Stimulated activated naive CD8-positive, alpha-beta T cell treated with anti-CD3 and anti-CD28 coated beads, Interleukin-15, Interleukin-2, amounts not matched to agents 100 U/mL and 50 U/mL, for 24 hours (primary cell): ENCODE results near the gene S100A12.
A peak's percentile ranks its signal among the peaks of the same experiment; 100 is the strongest.
"Not testable (repeated sequence)": the region's sequence is repeated elsewhere in the genome, so short reads cannot be mapped to it uniquely, and the experiment has no call there.

ENCODE experiments used
- ATAC-seq: fragments of 150-1000 bp; cut with Tn5 transposase; one replicate; pipeline ENCODE4 v1.10.0; 2021
- DNase-seq: peaks from one replicate; pipeline ENCODE4 v3.0.0; 2021

The S100A12 gene

GRCh38 chr1:153352523-153352922 lies 22.9 kb downstream of the S100A12 start:
- no peak for ATAC-seq
- DNase-seq, result peak; percentile 66

DNA sequence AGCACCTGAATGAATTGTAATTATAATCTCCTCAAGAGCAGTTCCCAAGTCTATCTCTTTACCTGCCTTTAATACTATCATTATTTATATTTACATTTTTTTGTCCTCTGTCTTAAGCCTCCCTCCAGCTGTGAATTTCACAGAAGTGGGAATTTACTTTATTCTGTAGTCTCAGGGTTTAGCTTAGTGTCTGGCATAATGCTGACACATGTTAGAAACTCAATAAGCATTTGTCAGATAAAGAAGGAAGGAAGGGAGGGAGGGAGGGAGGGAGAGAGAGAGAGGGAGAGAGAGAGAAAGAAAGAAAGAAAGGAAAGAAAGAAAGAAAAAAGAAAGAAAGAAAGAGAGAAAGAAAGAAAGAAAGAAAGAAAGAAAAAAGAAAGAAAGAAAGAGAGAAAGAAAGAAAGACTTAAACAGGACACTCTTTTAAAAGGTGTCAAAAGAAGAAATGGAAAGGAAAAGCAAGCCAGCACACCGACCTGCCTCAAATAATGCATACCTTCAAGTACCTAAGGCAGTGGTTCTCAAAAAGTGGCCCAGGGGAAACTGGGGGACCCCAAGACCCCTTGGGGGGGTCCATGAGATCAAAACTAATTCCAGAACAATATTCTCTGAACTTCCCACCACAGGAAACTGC lies 25.0 kb downstream of the S100A12 start:
- DNase-seq (no peak), ATAC-seq (no peak)

DNA sequence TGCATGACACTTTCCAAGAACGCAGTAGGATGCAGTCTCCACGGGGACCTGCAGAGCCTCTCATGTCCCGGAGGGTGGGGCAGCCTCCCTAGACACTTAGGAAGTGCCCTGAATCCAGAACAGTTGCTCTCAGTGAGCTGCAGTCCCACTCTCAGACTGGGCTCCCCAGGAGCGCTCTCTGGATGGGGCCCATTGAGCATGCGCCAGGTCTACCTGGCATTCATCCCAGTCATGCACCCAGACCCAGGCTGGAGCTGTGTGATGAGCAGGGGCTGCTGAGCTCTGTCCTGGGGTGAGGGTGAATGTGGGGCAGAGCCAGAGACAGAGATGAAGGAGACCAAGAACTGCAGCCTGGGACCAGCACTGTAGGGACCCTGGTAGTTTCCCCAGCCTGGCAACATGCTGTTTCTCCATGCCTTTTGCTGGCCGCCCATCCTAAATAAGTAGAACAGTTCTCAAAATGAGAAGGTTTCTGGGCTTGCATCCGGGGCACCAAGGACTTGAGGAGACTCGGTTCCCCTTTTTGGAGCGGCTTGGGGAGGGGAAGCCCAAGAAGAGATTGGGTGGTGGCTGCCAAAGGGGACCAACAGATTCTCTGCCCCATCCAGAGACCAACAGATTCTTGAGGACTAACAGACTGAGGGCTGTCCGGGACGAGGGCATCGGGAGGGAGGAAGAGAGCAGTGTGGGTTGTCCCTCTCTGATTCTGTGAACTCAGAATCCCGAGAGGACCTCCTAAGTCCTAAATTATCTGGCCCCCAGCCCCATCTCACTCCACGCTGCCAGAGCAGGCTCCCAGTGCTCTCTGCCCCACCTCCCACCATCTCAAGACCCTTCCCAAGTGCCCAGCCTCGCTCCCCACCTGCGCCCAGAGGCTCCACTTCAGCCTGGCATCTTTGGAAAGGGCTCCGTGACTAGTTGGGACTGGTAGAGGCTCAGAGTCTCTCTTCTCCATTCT lies 25.8 kb downstream of the S100A12 start:
- no peak for DNase-seq
- ATAC-seq, result no peak

GRCh38 chr1:153348511-153349362 lies 26.7 kb downstream of the S100A12 start, which contains the start of gene PGLYRP4:
Gene PGLYRP4 (minus strand): TSS chr1:153348841. CDS start chr1:153347932, 909 bp downstream.
- no peak for ATAC-seq

GRCh38 chr1:153347856-153348255 lies 27.6 kb downstream of the S100A12 start:
- ATAC-seq, result no peak
- no peak for DNase-seq

More at GRCh38 chr1:153348511-153349362, 26.7 kb downstream of the S100A12 start, which contains the start of gene PGLYRP4:
- DNase-seq, result no peak

GRCh38 chr1:153347049-153347448 lies 28.4 kb downstream of the S100A12 start:
- not testable (repeated sequence) for DNase-seq, ATAC-seq

DNA sequence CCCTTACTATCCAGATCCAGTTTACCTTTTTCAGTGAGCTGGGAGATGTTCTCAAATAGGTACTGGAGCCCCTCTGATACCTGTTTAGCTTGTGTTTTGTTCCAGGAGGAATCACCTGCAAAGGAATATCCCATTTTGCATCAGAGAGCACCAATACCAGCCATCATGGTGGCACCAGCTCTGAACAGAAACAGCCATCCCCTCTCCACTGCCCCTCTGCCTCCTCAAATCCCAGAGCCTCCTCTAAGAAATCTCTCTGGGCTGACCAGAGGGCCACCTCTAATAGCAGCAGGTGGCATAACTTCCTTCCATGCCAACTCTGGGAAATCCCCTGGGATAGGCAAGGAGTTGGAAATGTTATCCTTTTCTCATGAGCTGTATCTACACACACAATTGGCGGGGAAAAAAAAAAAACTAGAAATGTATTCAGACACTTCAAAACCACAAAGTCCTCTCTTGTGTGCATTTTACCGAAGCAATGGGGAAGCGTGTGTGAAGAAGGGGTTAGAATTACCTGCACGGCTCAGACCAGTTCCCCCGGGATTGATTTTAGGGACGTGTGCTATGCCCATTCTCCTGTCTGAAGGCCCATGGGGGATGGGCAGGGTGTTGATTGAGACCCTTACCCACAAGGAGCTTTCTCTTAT lies 29.2 kb downstream of the S100A12 start:
- no peak for ATAC-seq
- DNase-seq, result no peak

DNA sequence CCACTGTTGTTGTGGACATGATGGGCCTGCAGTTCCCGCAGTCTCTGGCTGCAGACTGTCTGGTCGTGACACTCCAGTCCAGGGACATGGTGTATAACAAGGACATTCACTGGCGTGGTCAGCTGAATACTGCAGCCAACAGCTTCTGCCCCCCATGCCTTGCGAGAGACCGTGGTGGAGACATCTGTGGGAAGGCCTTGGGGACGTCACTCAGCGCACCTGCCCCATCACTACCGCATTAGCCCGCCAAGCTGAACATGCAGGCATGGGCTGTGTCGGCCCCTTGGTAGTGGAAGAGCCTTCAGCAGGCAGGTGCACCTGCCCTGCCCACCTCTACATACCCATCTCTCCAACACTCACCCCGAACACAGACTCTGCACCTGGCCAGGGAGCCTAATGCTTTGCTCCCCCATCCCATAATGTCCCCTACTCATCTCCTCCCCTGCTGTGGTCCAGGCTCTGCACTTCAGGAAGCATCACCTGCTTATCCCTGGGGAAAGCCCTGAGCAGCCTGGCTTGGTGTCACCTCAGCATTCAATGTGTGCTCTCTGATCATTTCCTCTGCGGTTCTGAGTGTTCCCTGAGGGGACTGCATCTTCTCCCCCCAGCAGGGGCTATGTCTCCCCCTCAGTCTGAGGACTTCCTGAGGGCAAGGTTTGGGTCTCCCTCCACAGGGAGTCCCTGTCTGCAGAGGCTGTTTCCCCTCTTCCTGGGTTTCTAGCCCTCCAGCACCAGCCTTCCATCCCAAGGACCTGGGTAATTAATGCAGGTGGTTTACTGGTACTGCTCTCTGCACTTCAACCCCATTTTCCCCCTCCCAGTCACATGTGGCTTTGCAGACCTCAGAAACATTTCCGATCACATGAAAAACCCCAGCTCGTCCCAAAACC lies 30.0 kb downstream of the S100A12 start:
- ATAC-seq (peak; percentile 38), DNase-seq (peak; percentile 14)

- no peak for DNase-seq
- no peak for ATAC-seq
Measured at GRCh38 chr1:153344718-153345025, 30.7 kb downstream of the S100A12 start.

DNA sequence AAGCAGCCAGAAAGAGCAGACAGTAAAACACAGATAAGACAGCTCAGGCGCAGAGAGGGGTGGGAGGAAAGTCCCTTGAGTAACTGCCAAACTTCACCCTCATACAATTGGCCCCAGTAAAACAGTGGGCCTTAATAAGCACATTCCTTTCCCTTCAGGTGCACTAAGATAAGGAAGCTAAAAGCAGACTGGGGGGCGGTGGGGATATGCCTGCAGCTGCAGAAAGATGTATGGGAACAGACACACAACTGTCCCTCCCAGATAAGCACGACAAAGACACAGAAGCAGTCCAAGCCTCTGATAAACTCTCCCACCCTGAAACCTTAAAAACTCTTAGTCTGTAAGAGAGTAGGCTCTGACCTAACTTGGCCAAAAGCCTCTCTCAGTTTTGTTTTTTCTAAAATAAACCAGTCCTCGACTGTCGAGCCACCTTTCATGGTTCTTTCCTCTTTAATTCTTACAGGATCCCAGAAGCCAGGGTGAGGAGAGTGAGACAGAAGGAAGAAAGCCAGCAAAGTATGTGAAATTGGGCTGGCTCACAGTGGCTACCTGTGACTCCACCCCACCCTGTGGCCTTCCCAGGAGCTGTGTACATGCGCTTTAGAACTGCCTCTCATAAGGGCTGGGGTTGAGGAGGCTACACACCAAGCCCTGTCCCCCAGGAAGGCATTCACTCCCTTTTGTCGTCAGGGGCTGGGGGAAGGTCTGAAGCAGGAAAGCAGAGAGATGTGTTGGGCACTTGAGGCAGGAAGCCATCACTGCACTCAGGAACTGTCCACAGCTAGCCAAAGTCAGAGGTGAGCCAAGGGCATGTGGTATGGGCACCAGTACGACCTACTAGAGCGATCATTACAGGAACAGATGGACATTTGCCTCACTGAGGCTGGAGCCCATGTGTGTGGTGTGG lies 31.4 kb downstream of the S100A12 start:
- DNase-seq (no peak), ATAC-seq (no peak)

DNA sequence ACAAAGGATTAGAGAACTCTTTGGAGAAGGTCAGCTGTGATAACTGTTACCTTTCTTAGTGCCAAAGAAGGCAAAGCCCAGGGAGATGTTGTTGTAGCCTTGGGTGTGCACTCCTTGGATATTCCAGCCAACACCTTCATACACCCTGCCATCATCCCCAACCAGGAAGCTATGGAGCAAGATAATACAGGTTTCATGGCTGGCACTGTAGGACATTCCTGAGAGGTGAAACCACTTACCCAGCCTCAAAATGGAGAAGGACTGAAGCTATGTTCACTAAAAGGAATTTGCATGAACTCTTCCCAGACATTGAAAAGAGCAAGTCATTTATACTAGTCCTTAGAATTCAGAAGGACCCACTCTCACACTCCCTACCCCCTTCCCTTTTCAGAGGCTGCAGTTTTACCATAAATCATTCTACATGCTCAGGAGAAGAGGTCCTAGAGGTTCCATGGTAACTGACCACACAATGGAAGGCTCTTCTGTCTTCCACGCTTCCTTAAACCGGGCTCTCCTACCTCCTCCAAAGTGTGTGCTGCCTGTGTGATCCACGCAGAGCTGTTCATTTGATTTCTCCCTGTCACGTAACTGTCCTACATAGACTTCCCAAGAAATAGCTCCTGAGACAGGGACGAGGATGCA lies 32.3 kb downstream of the S100A12 start:
- no peak for ATAC-seq
- no peak for DNase-seq

GRCh38 chr1:153342178-153342577 lies 33.2 kb downstream of the S100A12 start:
- ATAC-seq, result no peak

GRCh38 chr1:153341431-153341934 lies 33.9 kb downstream of the S100A12 start:
- ATAC-seq (no peak), DNase-seq (no peak)

More at GRCh38 chr1:153342178-153342577, 33.2 kb downstream of the S100A12 start:
- DNase-seq, result no peak

- DNase-seq, result no peak
Measured at GRCh38 chr1:153340356-153340755, 35.1 kb downstream of the S100A12 start.

GRCh38 chr1:153339802-153340201 lies 35.6 kb downstream of the S100A12 start:
- no peak for DNase-seq
- no peak for ATAC-seq

More at GRCh38 chr1:153340356-153340755, 35.1 kb downstream of the S100A12 start:
- ATAC-seq, result no peak

DNA sequence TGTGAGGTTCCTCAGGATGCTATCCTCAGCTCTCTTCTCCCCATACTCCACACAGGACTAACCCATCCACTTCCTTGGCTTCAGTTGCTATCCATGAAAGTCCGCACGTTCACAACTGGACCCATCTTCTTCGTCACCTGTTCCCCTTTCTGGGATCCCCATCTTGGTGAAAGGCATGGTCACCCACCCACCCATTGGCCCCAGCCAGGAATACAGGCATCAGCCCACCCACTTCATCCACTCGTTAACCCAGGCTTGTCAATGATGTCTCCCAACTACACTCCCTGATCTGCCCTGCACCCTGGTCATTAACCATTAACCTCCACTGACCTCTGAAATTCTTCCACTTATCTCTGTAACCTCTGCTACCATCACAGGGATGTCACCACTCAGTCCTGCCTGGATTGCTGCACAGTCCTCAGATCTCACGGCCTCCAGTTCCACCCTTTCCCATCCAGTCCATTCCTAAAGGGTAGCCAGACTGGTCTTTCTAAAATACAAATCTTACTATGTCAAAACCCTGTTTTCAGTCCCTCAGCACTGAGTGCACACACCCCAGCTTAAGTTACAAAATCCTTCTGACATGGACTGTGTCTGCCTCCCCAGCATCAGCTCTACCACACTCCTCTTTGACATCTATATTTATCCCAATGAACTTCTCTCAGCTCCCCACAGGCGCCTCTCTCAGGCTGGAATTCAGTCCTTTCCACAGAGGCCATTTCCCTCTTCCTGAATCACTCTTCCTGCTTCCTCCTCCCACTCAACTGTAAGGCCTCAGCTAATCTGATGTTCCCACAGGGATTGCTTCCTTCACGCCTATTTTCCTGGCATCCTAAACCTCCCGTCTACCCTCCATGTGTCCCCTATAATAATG lies 37.2 kb downstream of the S100A12 start:
- ATAC-seq, result no peak
- no peak for DNase-seq

- ATAC-seq (no peak), DNase-seq (no peak)
Measured at GRCh38 chr1:153336650-153337049, 38.8 kb downstream of the S100A12 start.

GRCh38 chr1:153333902-153334301 lies 41.5 kb downstream of the S100A12 start:
- DNase-seq (no peak), ATAC-seq (no peak)
